HEK293 (cell line): Measurements from ENCODE around the gene GNS.

Experiments
- CTCF ChIA-PET: fragments of 350-600 bp; formaldehyde crosslinking; extraction: SDS; loops from one replicate; lab custom pipeline; 2021; ENCODE audit warnings: antibody characterized with exemption; lab: Yijun Ruan, JAX
- POLR2A ChIA-PET: fragments of 300-600 bp; formaldehyde crosslinking; extraction: SDS; loops from one replicate; lab custom pipeline; 2020; ENCODE audit warnings: antibody characterized with exemption, inconsistent platforms; lab: Yijun Ruan, JAX
- H3K27ac ChIP-seq: fragments of 200-500 bp; sonication (Bioruptor generic); 2 replicates; pipeline ENCODE4 v1.5.1; 2014; ENCODE audit warnings: low read depth, low read length, control low read depth, inconsistent platforms; ENCODE audit errors: extremely low read depth
- H3K36me3 ChIP-seq, 2 experiments: fragments of 200-500 bp in 1 of 2; sonication (Bioruptor generic) in 1 of 2; 1 replicate in 1 of 2; 2 replicates in 1 of 2; pipeline ENCODE4 v1.5.1; 2014 to 2017; ENCODE audit warnings: inconsistent platforms in 2 of 2, low read length in 2 of 2; ENCODE audit not compliant: control insufficient read depth in 2 of 2, insufficient read depth in 1 of 2
- H3K4me1 ChIP-seq: fragments of 200-500 bp; sonication (Bioruptor generic); 2 replicates; pipeline ENCODE4 v1.5.1; 2014; ENCODE audit warnings: mild to moderate bottlenecking, low read length, inconsistent platforms; ENCODE audit not compliant: control insufficient read depth, insufficient read depth
- H3K4me3 ChIP-seq: 2 replicates; pipeline ENCODE4 v1.5.1; 2011; ENCODE audit warnings: low read depth, mild to moderate bottlenecking, control low read depth, low read length, moderate library complexity
- H3K9me3 ChIP-seq: fragments of 200-500 bp; sonication (Bioruptor generic); 2 replicates; pipeline ENCODE4 v1.5.1; 2014; ENCODE audit warnings: low read depth, low read length, inconsistent platforms; ENCODE audit not compliant: control insufficient read depth, insufficient read depth
- MEIS1 ChIP-seq: sonication (generic); formaldehyde crosslinking; IDR thresholded peaks from 2 replicates; pipeline ENCODE4 v1.8.1; 2022; ENCODE audit warnings: missing genetic modification reagents, mild to moderate bottlenecking, borderline replicate concordance
- ZBTB20 ChIP-seq: fragments of 450-650 bp; formaldehyde crosslinking; IDR thresholded peaks from 2 replicates; pipeline ENCODE4 v1.5.1; 2016; ENCODE audit warnings: missing biosample characterization, missing genetic modification characterization
- ZNF132 ChIP-seq: fragments of 450-650 bp; formaldehyde crosslinking; IDR thresholded peaks from 2 replicates; pipeline ENCODE4 v1.5.1; 2017; ENCODE audit warnings: missing biosample characterization, missing genetic modification characterization, borderline replicate concordance
- ZNF146 ChIP-seq: fragments of 450-650 bp; formaldehyde crosslinking; IDR thresholded peaks from 2 replicates; pipeline ENCODE4 v1.5.1; 2016; ENCODE audit warnings: missing biosample characterization, missing genetic modification characterization
- ZNF184 ChIP-seq: fragments of 450-650 bp; IDR thresholded peaks from 2 replicates; pipeline ENCODE4 v1.5.1; 2018; ENCODE audit warnings: missing biosample characterization, mild to moderate bottlenecking, missing genetic modification characterization
- ZNF19 ChIP-seq: fragments of 450-650 bp; formaldehyde crosslinking; IDR thresholded peaks from 2 replicates; pipeline ENCODE4; 2016; ENCODE audit warnings: missing biosample characterization, missing genetic modification characterization, low read depth
- ZNF221 ChIP-seq: fragments of 450-650 bp; formaldehyde crosslinking; IDR thresholded peaks from 2 replicates; pipeline ENCODE4 v1.5.1; 2017; ENCODE audit warnings: missing biosample characterization, missing genetic modification characterization, borderline replicate concordance
- ZNF311 ChIP-seq: fragments of 450-650 bp; formaldehyde crosslinking; IDR thresholded peaks from 2 replicates; pipeline ENCODE4 v1.5.1; 2017; ENCODE audit warnings: missing biosample characterization, missing genetic modification characterization, borderline replicate concordance
- ZNF426 ChIP-seq: fragments of 450-650 bp; formaldehyde crosslinking; IDR thresholded peaks from 2 replicates; pipeline ENCODE4 v1.5.1; 2017; ENCODE audit warnings: missing biosample characterization, missing genetic modification characterization, mild to moderate bottlenecking, inconsistent platforms, moderate library complexity
- ZNF501 ChIP-seq: fragments of 450-650 bp; formaldehyde crosslinking; IDR thresholded peaks from 2 replicates; pipeline ENCODE4 v1.5.1; 2016; ENCODE audit warnings: missing biosample characterization, missing genetic modification characterization
- ZNF521 ChIP-seq: fragments of 450-650 bp; formaldehyde crosslinking; IDR thresholded peaks from 2 replicates; pipeline ENCODE4 v1.5.1; 2017; ENCODE audit warnings: missing biosample characterization, mild to moderate bottlenecking, missing genetic modification characterization
- ZNF654 ChIP-seq: fragments of 450-650 bp; formaldehyde crosslinking; IDR thresholded peaks from 2 replicates; pipeline ENCODE4 v1.5.1; 2016; ENCODE audit warnings: low read depth, missing biosample characterization, missing genetic modification characterization
- ZNF768 ChIP-seq: fragments of 450-650 bp; formaldehyde crosslinking; IDR thresholded peaks from 2 replicates; pipeline ENCODE4 v1.5.1; 2018; ENCODE audit warnings: missing biosample characterization, mild to moderate bottlenecking, missing genetic modification characterization
- TF ChIP-seq, protein P1 (sequence below): fragments of 450-650 bp; formaldehyde crosslinking; IDR thresholded peaks from 2 replicates; pipeline ENCODE4 v1.5.1; 2016; ENCODE audit warnings: missing biosample characterization, missing genetic modification characterization
- TF ChIP-seq, protein P2 (sequence below): fragments of 450-650 bp; formaldehyde crosslinking; IDR thresholded peaks from 2 replicates; pipeline ENCODE4 v1.5.1; 2016; ENCODE audit warnings: missing biosample characterization, missing genetic modification characterization
- TF ChIP-seq, protein P3 (sequence below): fragments of 450-650 bp; formaldehyde crosslinking; IDR thresholded peaks from 2 replicates; pipeline ENCODE4 v1.5.1; 2016; ENCODE audit warnings: missing biosample characterization, missing genetic modification characterization

The GNS gene

DNA sequence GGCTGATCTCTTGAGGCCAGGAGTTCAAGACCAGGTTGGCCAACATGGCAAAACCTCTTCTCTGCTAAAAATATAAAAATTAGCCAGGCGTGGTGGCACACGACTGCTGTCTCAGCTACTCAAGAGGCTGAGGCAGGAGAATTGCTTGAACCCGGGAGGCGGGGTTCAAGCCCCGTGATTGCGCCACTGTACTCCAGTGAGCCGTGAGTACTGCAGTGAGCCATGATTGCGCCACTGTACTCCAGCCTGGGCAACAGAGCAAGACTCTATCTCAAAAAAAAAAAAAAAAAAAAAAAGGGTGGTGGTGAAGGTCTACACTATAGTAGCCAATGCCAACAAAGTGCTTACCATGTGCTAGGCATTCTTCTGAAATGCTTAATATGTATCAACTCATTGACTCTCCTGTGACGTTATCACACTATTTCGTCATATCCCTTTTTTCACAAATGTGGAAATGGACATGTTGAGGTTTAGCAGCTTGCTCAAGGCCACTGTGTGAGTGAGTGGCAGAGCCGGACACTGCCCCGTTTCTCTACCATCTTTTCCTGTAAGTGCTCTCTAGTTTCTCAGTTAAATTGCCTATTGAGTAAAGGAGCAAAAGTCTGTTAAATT lies 59.6 kb downstream of the GNS start:
- Histone ChIP-seq H3K36me3 (peaks cover 5 to 10% of the 10 kb centered on the region in 2 experiments), H3K4me1 (0 out of 2 replicates have a peak, but pooled peaks cover 3% of the 10 kb centered on the region), H3K4me3 (no peak overlapping the region), H3K27ac (no peak overlapping the region), H3K9me3 (no peaks in the 10 kb centered on the region)
- TF ChIP-seq ZNF146 (tag by site-specific recombination) (no peak), ZBTB20 (tag by site-specific recombination) (no peak), ZNF768 (tag by site-specific recombination) (no peak), ZNF19 (tag by site-specific recombination) (no peak), MEIS1 (CRISPR knock-in tag) (no peak), ZNF184 (no peak), ZNF501 (tag by site-specific recombination) (no peak), ZNF426 (tag by site-specific recombination) (no peak)
- TF ChIP-seq, protein P1, sequence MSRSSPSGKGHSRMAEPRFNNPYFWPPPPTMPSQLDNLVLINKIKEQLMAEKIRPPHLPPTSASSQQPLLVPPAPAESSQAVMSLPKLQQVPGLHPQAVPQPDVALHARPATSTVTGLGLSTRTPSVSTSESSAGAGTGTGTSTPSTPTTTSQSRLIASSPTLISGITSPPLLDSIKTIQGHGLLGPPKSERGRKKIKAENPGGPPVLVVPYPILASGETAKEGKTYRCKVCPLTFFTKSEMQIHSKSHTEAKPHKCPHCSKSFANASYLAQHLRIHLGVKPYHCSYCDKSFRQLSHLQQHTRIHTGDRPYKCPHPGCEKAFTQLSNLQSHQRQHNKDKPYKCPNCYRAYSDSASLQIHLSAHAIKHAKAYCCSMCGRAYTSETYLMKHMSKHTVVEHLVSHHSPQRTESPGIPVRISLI (tag by site-specific recombination), result peak; percentile 29; the same call in 1 of the 2 replicates
- ChIA-PET POLR2A (no interaction called here), CTCF (interaction anchor here (17.9 kb wide), 1 partner anchor 150 kb away, joined by 219 read pairs; no protein-coding TSS in a partner anchor)

DNA sequence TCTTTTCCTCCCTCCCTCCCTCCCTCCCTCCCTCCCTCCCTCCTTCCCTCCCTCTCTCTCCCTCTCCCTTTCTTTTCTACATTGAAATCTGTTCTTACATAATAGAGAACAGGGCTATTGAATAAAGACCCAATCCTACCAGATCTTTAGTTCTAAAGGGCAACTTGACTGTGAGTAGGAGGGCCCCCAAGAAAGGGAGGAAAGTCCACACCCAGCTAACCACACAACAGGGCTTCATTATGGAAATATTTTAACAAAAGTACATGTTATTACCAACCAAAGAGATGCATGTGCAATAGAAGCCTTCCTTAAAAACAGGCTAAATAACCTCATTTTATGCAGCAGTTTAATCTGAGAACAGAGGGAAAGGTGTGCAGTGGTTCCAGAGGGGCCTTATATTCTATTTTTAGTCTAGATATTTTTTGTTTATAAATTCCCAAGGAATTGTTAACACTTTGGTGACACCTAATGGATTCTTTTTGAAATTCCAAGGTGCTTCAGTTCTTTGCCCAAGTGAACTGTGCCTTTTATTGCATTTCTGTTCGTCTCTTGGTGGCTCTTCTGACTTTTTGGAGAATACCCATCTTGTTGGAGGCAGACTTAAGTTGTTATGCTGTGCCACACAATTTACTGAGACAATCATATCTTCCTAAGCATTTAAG lies 63.0 kb downstream of the GNS start:
- peaks cover 12% of the 10 kb centered on the region for H3K4me1 ChIP-seq
- H3K27ac ChIP-seq, result no peak overlapping the region
- POLR2A ChIA-PET, result no interaction called here
- TF ChIP-seq ZNF654 (peak; percentile 87), ZNF221 (tag by site-specific recombination) (no peak), ZNF311 (tag by site-specific recombination) (no peak), ZNF132 (tag by site-specific recombination) (no peak), ZNF521 (no peak)
- TF ChIP-seq, protein P2, sequence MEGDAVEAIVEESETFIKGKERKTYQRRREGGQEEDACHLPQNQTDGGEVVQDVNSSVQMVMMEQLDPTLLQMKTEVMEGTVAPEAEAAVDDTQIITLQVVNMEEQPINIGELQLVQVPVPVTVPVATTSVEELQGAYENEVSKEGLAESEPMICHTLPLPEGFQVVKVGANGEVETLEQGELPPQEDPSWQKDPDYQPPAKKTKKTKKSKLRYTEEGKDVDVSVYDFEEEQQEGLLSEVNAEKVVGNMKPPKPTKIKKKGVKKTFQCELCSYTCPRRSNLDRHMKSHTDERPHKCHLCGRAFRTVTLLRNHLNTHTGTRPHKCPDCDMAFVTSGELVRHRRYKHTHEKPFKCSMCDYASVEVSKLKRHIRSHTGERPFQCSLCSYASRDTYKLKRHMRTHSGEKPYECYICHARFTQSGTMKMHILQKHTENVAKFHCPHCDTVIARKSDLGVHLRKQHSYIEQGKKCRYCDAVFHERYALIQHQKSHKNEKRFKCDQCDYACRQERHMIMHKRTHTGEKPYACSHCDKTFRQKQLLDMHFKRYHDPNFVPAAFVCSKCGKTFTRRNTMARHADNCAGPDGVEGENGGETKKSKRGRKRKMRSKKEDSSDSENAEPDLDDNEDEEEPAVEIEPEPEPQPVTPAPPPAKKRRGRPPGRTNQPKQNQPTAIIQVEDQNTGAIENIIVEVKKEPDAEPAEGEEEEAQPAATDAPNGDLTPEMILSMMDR (tag by site-specific recombination), result 0 out of 2 replicates have a peak, but pooled peaks have one; percentile 43
- TF ChIP-seq, protein P3, sequence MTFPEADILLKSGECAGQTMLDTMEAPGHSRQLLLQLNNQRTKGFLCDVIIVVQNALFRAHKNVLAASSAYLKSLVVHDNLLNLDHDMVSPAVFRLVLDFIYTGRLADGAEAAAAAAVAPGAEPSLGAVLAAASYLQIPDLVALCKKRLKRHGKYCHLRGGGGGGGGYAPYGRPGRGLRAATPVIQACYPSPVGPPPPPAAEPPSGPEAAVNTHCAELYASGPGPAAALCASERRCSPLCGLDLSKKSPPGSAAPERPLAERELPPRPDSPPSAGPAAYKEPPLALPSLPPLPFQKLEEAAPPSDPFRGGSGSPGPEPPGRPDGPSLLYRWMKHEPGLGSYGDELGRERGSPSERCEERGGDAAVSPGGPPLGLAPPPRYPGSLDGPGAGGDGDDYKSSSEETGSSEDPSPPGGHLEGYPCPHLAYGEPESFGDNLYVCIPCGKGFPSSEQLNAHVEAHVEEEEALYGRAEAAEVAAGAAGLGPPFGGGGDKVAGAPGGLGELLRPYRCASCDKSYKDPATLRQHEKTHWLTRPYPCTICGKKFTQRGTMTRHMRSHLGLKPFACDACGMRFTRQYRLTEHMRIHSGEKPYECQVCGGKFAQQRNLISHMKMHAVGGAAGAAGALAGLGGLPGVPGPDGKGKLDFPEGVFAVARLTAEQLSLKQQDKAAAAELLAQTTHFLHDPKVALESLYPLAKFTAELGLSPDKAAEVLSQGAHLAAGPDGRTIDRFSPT, result no peak
- TF ChIP-seq, all 188 proteins: peak for 2
- Histone ChIP-seq H3K4me3 (no peak overlapping the region), H3K36me3 (peaks cover 5 to 13% of the 10 kb centered on the region in 2 experiments), H3K9me3 (no peaks in the 10 kb centered on the region)
- CTCF ChIA-PET, result interaction anchor here (0.6 to 17.9 kb wide), 27 partner anchors 12 to 229 kb away, joined by 3 to 219 read pairs (median 5); no protein-coding TSS in a partner anchor
